ENCODE measurements around the gene NMUR1.

Gene NMUR1

GRCh38 chr2:231483398-231484329 lies 46.6 kb downstream of the NMUR1 start:
- no peak for DNase-seq

GRCh38 chr2:231482806-231483391 lies 47.3 kb downstream of the NMUR1 start:
- DNase-seq = no peak

DNA sequence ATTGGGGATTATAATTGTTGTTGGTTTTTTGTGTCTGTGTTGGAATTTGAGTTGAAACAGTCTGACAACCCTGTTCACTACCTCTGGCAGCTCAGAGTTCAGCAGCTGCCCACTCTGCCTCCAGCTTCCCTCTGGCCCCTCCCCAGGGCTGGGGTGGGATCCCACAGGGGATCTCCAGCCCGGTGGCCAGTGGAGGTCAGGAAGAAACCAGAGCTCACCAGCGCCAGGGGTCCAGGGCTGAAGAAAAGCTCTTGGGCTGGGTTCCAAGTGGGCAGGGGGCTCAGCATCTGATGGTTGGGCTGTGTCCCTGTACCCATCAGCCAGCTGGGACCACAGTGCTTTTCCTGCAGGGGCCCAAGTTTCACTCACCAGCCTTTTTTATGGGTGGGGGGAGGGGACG lies 49.5 kb downstream of the NMUR1 start:
- no peak for DNase-seq

DNA sequence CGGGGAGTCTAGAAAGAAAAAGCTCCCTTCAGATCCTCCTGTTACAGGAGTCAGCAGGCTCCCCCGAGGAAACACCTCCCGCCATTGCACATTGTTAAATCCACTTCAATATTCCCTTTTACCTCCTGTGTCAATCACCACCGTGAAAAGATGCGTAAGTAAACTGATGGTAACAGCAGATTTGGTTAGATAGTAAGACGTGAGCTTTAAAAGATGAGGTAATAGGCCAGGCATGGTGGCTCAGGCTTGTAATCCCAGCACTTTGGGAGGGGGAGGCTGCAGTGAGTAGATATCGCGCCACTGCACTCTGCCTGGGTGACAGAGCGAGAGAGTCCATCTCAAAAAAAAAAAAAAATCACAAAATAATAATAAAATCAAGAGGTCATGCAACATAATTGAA lies 50.8 kb downstream of the NMUR1 start:
- DNase-seq = no peak

DNA sequence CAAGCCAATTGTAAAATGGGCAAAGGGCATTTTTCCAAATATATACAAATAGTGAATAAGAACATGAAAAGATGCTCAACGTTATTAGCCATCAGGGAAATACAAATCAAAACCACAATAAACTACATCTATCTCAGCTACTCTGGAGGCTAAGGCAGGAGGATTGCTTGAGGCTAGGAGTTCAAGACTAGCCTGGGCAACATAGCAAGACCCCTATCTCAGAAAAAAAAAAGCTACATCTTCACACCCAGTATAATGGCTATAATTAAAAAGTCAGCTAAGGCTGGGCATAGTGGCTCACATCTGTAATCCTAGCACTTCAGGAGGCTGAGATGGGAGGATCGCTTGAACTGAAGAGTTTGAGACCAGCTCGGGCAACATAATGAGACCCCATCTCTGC lies 53.3 kb downstream of the NMUR1 start:
- DNase-seq = no peak

- DNase-seq = no peak
These were observed 54.3 kb downstream of the NMUR1 start for GRCh38 chr2:231475965-231476364.
